AG09319 (cell line): ENCODE results near the gene AHRR.

ENCODE experiments used
- DNase-seq: peaks from one replicate; pipeline ENCODE4 v3.0.0-alpha.2; 2010; ENCODE audit warnings: low read depth; ENCODE audit errors: extremely low read depth
- TF ChIP-seq, protein P1 (sequence below): IDR thresholded peaks from 2 replicates; pipeline ENCODE4 v1.5.1; 2011; ENCODE audit warnings: low read depth, mild to moderate bottlenecking, inconsistent platforms, low read length, moderate library complexity

AHRR gene

DNA sequence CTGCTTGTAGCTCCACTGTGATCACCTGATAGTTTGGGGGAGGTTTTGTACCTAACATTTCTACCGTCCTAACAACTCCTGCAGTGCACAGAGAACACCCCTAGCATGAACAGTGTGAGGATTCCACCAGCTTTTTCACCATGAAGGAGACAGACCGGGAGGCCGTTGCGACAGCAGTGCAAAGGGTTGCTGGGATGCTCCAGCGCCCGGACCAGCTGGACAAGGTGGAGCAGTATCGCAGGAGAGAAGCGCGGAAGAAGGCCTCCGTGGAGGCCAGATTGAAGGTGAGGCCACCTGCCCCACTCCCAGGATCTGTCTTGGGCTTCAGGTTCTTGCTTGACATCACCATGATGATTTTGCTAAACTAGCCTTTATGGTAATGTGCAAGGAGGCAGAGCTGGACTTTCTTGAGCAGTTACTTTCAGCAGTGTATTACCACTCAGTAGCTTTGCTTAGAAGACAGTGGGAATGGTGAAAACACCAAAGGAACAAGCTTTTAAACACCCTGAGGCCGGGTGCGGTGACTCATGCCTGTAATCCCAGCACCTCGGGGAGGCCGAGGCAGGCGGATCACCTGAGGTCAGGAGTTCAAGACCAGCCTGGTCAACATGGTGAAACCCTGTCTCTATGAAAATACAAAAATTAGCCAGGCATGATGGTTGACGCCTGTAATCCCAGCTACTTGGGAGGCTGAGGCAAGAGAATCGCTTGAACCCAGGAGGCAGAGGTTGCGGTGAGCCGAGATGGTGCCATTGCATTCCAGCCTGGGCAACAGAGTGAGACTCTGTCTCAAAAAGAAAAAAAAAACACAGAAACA, 124.8 kb downstream of the AHRR start:
- no peak for DNase-seq
- TF ChIP-seq, protein P1, sequence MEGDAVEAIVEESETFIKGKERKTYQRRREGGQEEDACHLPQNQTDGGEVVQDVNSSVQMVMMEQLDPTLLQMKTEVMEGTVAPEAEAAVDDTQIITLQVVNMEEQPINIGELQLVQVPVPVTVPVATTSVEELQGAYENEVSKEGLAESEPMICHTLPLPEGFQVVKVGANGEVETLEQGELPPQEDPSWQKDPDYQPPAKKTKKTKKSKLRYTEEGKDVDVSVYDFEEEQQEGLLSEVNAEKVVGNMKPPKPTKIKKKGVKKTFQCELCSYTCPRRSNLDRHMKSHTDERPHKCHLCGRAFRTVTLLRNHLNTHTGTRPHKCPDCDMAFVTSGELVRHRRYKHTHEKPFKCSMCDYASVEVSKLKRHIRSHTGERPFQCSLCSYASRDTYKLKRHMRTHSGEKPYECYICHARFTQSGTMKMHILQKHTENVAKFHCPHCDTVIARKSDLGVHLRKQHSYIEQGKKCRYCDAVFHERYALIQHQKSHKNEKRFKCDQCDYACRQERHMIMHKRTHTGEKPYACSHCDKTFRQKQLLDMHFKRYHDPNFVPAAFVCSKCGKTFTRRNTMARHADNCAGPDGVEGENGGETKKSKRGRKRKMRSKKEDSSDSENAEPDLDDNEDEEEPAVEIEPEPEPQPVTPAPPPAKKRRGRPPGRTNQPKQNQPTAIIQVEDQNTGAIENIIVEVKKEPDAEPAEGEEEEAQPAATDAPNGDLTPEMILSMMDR, result no peak

DNA sequence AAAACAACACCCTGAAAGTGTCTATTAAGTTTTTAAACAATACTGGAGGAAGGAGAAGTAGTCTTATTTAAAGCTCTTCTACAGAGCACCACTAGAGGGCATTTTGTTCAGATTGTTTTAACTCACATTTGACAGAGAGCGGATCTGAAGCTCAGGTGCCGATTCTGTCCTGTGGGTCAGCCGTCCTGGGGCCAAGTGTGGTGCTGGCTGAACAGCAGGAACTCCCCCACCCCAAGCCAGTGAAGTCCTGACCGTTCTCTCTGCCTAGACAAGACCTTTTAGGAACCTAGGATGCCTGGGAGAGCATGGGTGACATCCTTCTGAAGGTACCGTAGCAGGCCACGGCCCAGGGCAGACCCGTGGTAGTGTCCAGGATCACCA, 125.4 kb downstream of the AHRR start:
- TF ChIP-seq, protein P1, result peak; percentile 60

DNA sequence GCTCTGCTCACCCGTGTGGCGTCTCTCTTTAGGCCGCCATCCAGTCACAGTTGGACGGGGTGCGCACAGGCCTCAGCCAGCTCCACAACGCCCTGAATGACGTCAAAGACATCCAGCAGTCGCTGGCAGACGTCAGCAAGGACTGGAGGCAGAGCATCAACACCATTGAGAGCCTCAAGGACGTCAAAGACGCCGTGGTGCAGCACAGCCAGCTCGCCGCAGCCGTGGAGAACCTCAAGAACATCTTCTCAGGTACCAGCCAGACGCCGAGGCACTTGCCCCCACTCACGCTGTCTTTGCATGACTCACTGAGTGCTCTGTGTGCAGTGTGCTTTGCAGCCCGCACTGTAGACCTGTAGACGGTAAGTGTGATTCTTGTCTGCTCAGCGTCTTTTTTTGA, 126.0 kb downstream of the AHRR start:
- TF ChIP-seq, protein P1, result no peak
- no peak for DNase-seq

More for the DNA sequence above, 125.4 kb downstream of the AHRR start:
- DNase-seq, result no peak

DNA sequence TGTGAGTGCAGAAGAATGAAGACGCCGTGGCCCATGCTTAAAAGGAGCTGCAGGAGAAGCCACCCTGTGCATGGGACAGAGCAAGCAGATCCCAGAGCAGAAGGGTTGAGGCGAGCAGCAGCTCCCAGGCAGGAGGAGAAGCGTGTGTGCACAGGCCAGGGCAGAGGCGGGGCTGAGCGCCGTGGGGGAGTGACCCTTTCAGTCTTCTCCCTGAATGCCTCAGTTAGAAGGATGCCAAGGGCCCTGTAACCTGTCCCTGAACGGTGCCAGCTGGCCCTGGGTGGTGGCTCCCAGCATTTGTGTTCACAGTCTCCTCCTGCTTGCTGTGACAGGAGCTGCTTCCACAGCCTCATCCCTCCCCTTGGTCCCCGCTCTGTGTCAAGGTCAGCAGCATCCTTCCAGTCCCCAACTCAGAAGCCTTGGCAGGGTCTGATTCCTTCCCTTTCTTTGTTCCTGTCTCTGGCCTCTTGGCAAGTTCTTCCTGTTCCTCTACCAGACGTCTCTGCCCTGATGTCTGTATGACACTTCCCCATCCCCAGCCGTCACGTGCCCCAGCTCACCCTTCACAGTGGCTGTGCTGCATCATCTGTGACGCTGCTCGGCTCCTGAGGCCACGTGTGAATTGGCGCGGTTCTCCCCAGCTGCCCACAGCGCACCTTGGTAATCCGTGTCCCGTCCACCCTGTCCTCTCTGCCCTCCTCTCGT, 126.7 kb downstream of the AHRR start:
- TF ChIP-seq, protein P1, result no peak
- DNase-seq, result no peak

DNA sequence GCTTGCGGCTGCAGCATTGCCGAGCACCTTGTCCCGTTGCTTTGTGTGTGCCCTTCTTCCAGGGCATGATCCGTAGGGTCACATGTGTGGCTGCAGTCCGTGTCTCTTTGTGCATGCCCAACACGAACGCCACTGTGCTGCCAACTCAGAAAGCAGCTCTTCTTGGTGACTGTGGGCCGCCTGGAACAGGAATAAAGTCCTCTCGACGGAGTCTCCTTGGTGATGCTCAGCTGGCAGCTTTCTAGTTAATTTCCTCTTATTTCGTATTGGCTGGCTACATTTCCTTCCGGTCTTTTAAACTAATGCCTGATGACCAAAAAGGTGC, 127.2 kb downstream of the AHRR start:
- TF ChIP-seq, protein P1, result no peak
- no peak for DNase-seq

DNA sequence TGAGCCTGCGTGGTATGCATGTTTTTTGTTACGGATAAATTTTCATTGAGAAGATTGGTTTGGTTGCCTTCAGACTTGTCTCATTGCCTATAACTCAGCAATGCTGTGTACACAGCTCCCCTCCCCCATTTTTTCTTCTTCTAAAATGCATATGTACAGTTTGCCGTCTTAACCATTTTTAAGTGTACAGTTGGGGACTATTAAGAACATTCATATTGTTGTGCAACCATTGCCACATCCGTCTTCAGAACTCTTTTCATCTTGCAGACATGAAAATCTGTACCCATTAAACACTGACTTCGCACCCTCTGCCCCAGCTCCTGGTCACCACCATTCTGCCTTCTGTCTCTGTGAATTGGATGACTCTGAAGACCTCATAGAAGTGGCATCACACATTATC, 127.6 kb downstream of the AHRR start:
- no peak for DNase-seq
- TF ChIP-seq, protein P1, result no peak
